ENCODE measurements around the gene HDHD2. TPM values are rescaled to one million over a fixed set of nuclear protein-coding genes. Genes with fewer than 3 reads are reported as not detected.
"Not testable (repeated sequence)": the region's sequence is repeated elsewhere in the genome, so short reads cannot be mapped to it uniquely, and the experiment has no call there.

HDHD2 gene
- total RNA-seq, 3 donors from 2014 or later, result 14.8 to 28.8 (median 20.8) TPM

GRCh38 chr18:47168509-47168908, 18.2 kb upstream of the HDHD2 start:
- Mint-ChIP-seq H3K36me3 (ENCODE audit: insufficient read depth) (peaks cover 6% of the 10 kb centered on the region), H3K4me3 (no peak overlapping the region), H3K9me3 (no peaks in the 10 kb centered on the region), H3K4me1 (ENCODE audit: low read depth) (peaks cover 31% of the 10 kb centered on the region), H3K27me3 (ENCODE audit: low read depth) (no peaks in the 10 kb centered on the region)
- DNase-seq (no peak), ATAC-seq (no peak)

GRCh38 chr18:47166294-47166693, 16.0 kb upstream of the HDHD2 start:
- H3K4me1 Mint-ChIP-seq (ENCODE audit: low read depth), result peaks cover 41% of the 10 kb centered on the region
- DNase-seq, result no peak
- no peak for ATAC-seq
- no peaks in the 10 kb centered on the region for H3K9me3 Mint-ChIP-seq
- no peaks in the 10 kb centered on the region for H3K27me3 Mint-ChIP-seq (ENCODE audit: low read depth)
- H3K4me3 Mint-ChIP-seq, result no peak overlapping the region
- H3K36me3 Mint-ChIP-seq (ENCODE audit: insufficient read depth), result peaks cover 6% of the 10 kb centered on the region

GRCh38 chr18:47163241-47163640, 12.9 kb upstream of the HDHD2 start:
- ATAC-seq (peak; percentile 89 to 96), DNase-seq (no peak)
- no peak overlapping the region for H3K4me3 Mint-ChIP-seq
- H3K9me3 Mint-ChIP-seq, result no peaks in the 10 kb centered on the region
- peaks cover 10% of the 10 kb centered on the region for H3K36me3 Mint-ChIP-seq (ENCODE audit: insufficient read depth)
- peaks cover 33% of the 10 kb centered on the region for H3K4me1 Mint-ChIP-seq (ENCODE audit: low read depth)
- no peaks in the 10 kb centered on the region for H3K27me3 Mint-ChIP-seq (ENCODE audit: low read depth)

- Mint-ChIP-seq H3K9me3 (no peaks in the 10 kb centered on the region), H3K4me1 (ENCODE audit: low read depth) (peaks cover 28% of the 10 kb centered on the region), H3K36me3 (ENCODE audit: insufficient read depth) (peaks cover 20% of the 10 kb centered on the region), H3K4me3 (no peak overlapping the region), H3K27me3 (ENCODE audit: low read depth) (no peaks in the 10 kb centered on the region)
- ATAC-seq (no peak), DNase-seq (no peak)
Observed at GRCh38 chr18:47160256-47160655, 10.0 kb upstream of the HDHD2 start.

GRCh38 chr18:47158404-47158803, 8.1 kb upstream of the HDHD2 start:
- H3K9me3 Mint-ChIP-seq; H3K27me3 Mint-ChIP-seq (ENCODE audit: low read depth); ATAC-seq; H3K4me3 Mint-ChIP-seq; DNase-seq: not testable (repeated sequence)
- Mint-ChIP-seq H3K36me3 (ENCODE audit: insufficient read depth) (peaks cover 29% of the 10 kb centered on the region), H3K4me1 (ENCODE audit: low read depth) (peaks cover 14% of the 10 kb centered on the region)

- H3K36me3 Mint-ChIP-seq (ENCODE audit: insufficient read depth), result peaks cover 21% of the 10 kb centered on the region
- no peaks in the 10 kb centered on the region for H3K27me3 Mint-ChIP-seq (ENCODE audit: low read depth)
- H3K9me3 Mint-ChIP-seq, result no peaks in the 10 kb centered on the region
- DNase-seq (no peak), ATAC-seq (no peak)
- peaks cover 38% of the 10 kb centered on the region for H3K4me1 Mint-ChIP-seq (ENCODE audit: low read depth)
- H3K4me3 Mint-ChIP-seq, result peak overlapping the region; percentile 97
Observed at GRCh38 chr18:47151439-47151838, 1.1 kb upstream of the HDHD2 start.

- ATAC-seq (peak; percentile 25 to 33), DNase-seq (no peak)
- peaks cover 16% of the 10 kb centered on the region for H3K36me3 Mint-ChIP-seq (ENCODE audit: insufficient read depth)
- H3K27me3 Mint-ChIP-seq (ENCODE audit: low read depth), result no peaks in the 10 kb centered on the region
- peak overlapping the region; percentile 97 for H3K4me3 Mint-ChIP-seq
- no peaks in the 10 kb centered on the region for H3K9me3 Mint-ChIP-seq
- H3K4me1 Mint-ChIP-seq (ENCODE audit: low read depth), result peaks cover 42% of the 10 kb centered on the region
Observed at GRCh38 chr18:47150824-47151366, 595 bp upstream of the HDHD2 start.

GRCh38 chr18:47149457-47150028, 757 bp downstream of the HDHD2 start:
- Mint-ChIP-seq H3K9me3 (no peaks in the 10 kb centered on the region), H3K27me3 (ENCODE audit: low read depth) (no peaks in the 10 kb centered on the region), H3K36me3 (ENCODE audit: insufficient read depth) (peaks cover 7% of the 10 kb centered on the region), H3K4me1 (ENCODE audit: low read depth) (peaks cover 52% of the 10 kb centered on the region), H3K4me3 (peak overlapping the region; percentile 97)
- ATAC-seq (no peak), DNase-seq (no peak)

GRCh38 chr18:47146206-47146605, 4.1 kb downstream of the HDHD2 start:
- Mint-ChIP-seq H3K36me3 (ENCODE audit: insufficient read depth) (peaks cover 5% of the 10 kb centered on the region), H3K4me1 (ENCODE audit: low read depth) (peaks cover 48% of the 10 kb centered on the region), H3K4me3 (no peak overlapping the region), H3K9me3 (no peaks in the 10 kb centered on the region), H3K27me3 (ENCODE audit: low read depth) (no peaks in the 10 kb centered on the region)
- ATAC-seq (no peak), DNase-seq (no peak)

- no peak for ATAC-seq
- peaks cover 8% of the 10 kb centered on the region for H3K36me3 Mint-ChIP-seq (ENCODE audit: insufficient read depth)
- peaks cover 32% of the 10 kb centered on the region for H3K4me1 Mint-ChIP-seq (ENCODE audit: low read depth)
Observed at GRCh38 chr18:47143899-47144485, 6.3 kb downstream of the HDHD2 start.

GRCh38 chr18:47143153-47143552, 7.1 kb downstream of the HDHD2 start:
- Mint-ChIP-seq H3K4me1 (ENCODE audit: low read depth) (peaks cover 23% of the 10 kb centered on the region), H3K4me3 (no peak overlapping the region), H3K9me3 (no peaks in the 10 kb centered on the region), H3K27me3 (ENCODE audit: low read depth) (no peaks in the 10 kb centered on the region), H3K36me3 (ENCODE audit: insufficient read depth) (peaks cover 8% of the 10 kb centered on the region)
- no peak for ATAC-seq
- DNase-seq, result no peak

More at GRCh38 chr18:47143899-47144485, 6.3 kb downstream of the HDHD2 start:
- DNase-seq, result no peak
- H3K27me3 Mint-ChIP-seq (ENCODE audit: low read depth), result no peaks in the 10 kb centered on the region
- H3K4me3 Mint-ChIP-seq, result no peak overlapping the region
- no peaks in the 10 kb centered on the region for H3K9me3 Mint-ChIP-seq

GRCh38 chr18:47141289-47141688, 9.0 kb downstream of the HDHD2 start:
- H3K4me1 Mint-ChIP-seq (ENCODE audit: low read depth), result peaks cover 14% of the 10 kb centered on the region
- no peaks in the 10 kb centered on the region for H3K27me3 Mint-ChIP-seq (ENCODE audit: low read depth)
- H3K9me3 Mint-ChIP-seq, result no peaks in the 10 kb centered on the region
- DNase-seq (no peak), ATAC-seq (no peak)
- peaks cover 12% of the 10 kb centered on the region for H3K36me3 Mint-ChIP-seq (ENCODE audit: insufficient read depth)
- no peak overlapping the region for H3K4me3 Mint-ChIP-seq

- no peak overlapping the region for H3K4me3 Mint-ChIP-seq
- peaks cover 17% of the 10 kb centered on the region for H3K4me1 Mint-ChIP-seq (ENCODE audit: low read depth)
- no peaks in the 10 kb centered on the region for H3K27me3 Mint-ChIP-seq (ENCODE audit: low read depth)
- ATAC-seq (no peak), DNase-seq (no peak)
- H3K9me3 Mint-ChIP-seq, result no peaks in the 10 kb centered on the region
- peaks cover 28% of the 10 kb centered on the region for H3K36me3 Mint-ChIP-seq (ENCODE audit: insufficient read depth)
Observed at GRCh38 chr18:47121146-47121545, 29.2 kb downstream of the HDHD2 start.

- H3K4me3 Mint-ChIP-seq, result no peak overlapping the region
- H3K9me3 Mint-ChIP-seq, result no peaks in the 10 kb centered on the region
- ATAC-seq (peak; percentile 89), DNase-seq (no peak)
- no peaks in the 10 kb centered on the region for H3K27me3 Mint-ChIP-seq (ENCODE audit: low read depth)
- H3K36me3 Mint-ChIP-seq (ENCODE audit: insufficient read depth), result peaks cover 28% of the 10 kb centered on the region
- H3K4me1 Mint-ChIP-seq (ENCODE audit: low read depth), result peaks cover 17% of the 10 kb centered on the region
Observed at GRCh38 chr18:47120428-47120827, 29.9 kb downstream of the HDHD2 start.

- DNase-seq, result no peak
- Mint-ChIP-seq H3K4me3 (no peak overlapping the region), H3K4me1 (ENCODE audit: low read depth) (peaks cover 17% of the 10 kb centered on the region), H3K9me3 (no peaks in the 10 kb centered on the region), H3K27me3 (ENCODE audit: low read depth) (no peaks in the 10 kb centered on the region), H3K36me3 (ENCODE audit: insufficient read depth) (peaks cover 28% of the 10 kb centered on the region)
- ATAC-seq, result no peak
Observed at GRCh38 chr18:47118981-47119380, 31.3 kb downstream of the HDHD2 start.

Data from activated T-cell treated with anti-CD3 and anti-CD28 coated beads, Interleukin-2, amount 50 U/mL, for 4 hours (primary cell).